ENCODE measurements around the gene CCRL2. TPM values are rescaled to one million over a fixed set of nuclear protein-coding genes. Genes with fewer than 3 reads are reported as not detected.

The CCRL2 gene
- total RNA-seq, 1 experiment from 2014 or later: 1.2 TPM

- peak overlapping the region; percentile 62 for H3K4me3 ChIP-seq
- peak overlapping the region; percentile 95 for H3K27ac ChIP-seq
- intact Hi-C loops (cut with micrococcal nuclease; ENCODE audit: unreplicated experiment): no loop called here
- peaks cover 53% of the 10 kb centered on the region for H3K79me2 ChIP-seq (ENCODE audit: low read depth)
- POLR2A ChIA-PET (ENCODE audit: unreplicated experiment): no interaction called here
- no peaks in the 10 kb centered on the region for H3K27me3 ChIP-seq (ENCODE audit: insufficient read depth, low read depth)
- no TSS peak for BruUV-seq (replicated peaks)
- CTCF ChIA-PET: no interaction called here
- TF ChIP-seq CTCF (conservative IDR thresholded peaks at IDR 0.05) (no peak), EZH2 (IDR thresholded peaks at IDR 0.05; ENCODE audit: low read depth) (no peak)
- peaks cover 21% of the 10 kb centered on the region for H3K36me3 ChIP-seq (ENCODE audit: low read depth)
- DNase-seq: peak in 1 of 2 experiments; percentile 83
- H3K9me2 ChIP-seq (ENCODE audit: insufficient read depth): no peaks in the 10 kb centered on the region
- H2AFZ ChIP-seq: no peak overlapping the region
- peak overlapping the region; percentile 95 for H3K4me2 ChIP-seq
- peaks cover 65% of the 10 kb centered on the region for H3F3A ChIP-seq (ENCODE audit: insufficient read depth, low read depth)
- peaks cover 85% of the 10 kb centered on the region for H3K4me1 ChIP-seq (replicated peaks; ENCODE audit: insufficient read depth)
- H3K9me3 ChIP-seq (ENCODE audit: insufficient read depth, low read depth): no peaks in the 10 kb centered on the region; the same call in 1 of the 2 replicates
- no peaks in the 10 kb centered on the region for H4K20me1 ChIP-seq (ENCODE audit: insufficient read depth)
Measured at GRCh38 chr3:46393011-46393410, 14.0 kb upstream of the CCRL2 start.

- DNase-seq: peak in 1 of 2 experiments; percentile 91
- Histone ChIP-seq H3K27ac (peak overlapping the region; percentile 95), H3F3A (ENCODE audit: insufficient read depth, low read depth) (peaks cover 57% of the 10 kb centered on the region), H2AFZ (no peak overlapping the region), H3K4me3 (no peak overlapping the region), H3K27me3 (ENCODE audit: insufficient read depth, low read depth) (no peaks in the 10 kb centered on the region), H3K79me2 (ENCODE audit: low read depth) (peaks cover 48% of the 10 kb centered on the region), H3K9me2 (ENCODE audit: insufficient read depth) (no peaks in the 10 kb centered on the region), H3K9me3 (ENCODE audit: insufficient read depth, low read depth) (no peaks in the 10 kb centered on the region), H4K20me1 (ENCODE audit: insufficient read depth) (no peaks in the 10 kb centered on the region), H3K4me2 (peak overlapping the region; percentile 71), H3K36me3 (ENCODE audit: low read depth) (peaks cover 13% of the 10 kb centered on the region), H3K4me1 (replicated peaks; ENCODE audit: insufficient read depth) (peaks cover 77% of the 10 kb centered on the region)
- ChIA-PET CTCF (no interaction called here), POLR2A (ENCODE audit: unreplicated experiment) (no interaction called here)
- intact Hi-C loops (cut with micrococcal nuclease; ENCODE audit: unreplicated experiment): no loop called here
- BruUV-seq (replicated peaks): no TSS peak
- TF ChIP-seq EZH2 (IDR thresholded peaks at IDR 0.05; ENCODE audit: low read depth): no peak
- TF ChIP-seq CTCF (conservative IDR thresholded peaks at IDR 0.05): no peak
Measured at GRCh38 chr3:46393554-46394434, 13.3 kb upstream of the CCRL2 start.

GRCh38 chr3:46395210-46395661, 11.8 kb upstream of the CCRL2 start:
- Histone ChIP-seq H3K4me1 (replicated peaks; ENCODE audit: insufficient read depth) (peaks cover 69% of the 10 kb centered on the region), H2AFZ (no peak overlapping the region), H3K27ac (peak overlapping the region; percentile 95), H3K36me3 (ENCODE audit: low read depth) (no peaks in the 10 kb centered on the region; the same call in 1 of the 2 replicates), H3K79me2 (ENCODE audit: low read depth) (peaks cover 38% of the 10 kb centered on the region), H3F3A (ENCODE audit: insufficient read depth, low read depth) (peaks cover 56% of the 10 kb centered on the region), H3K9me3 (ENCODE audit: insufficient read depth, low read depth) (no peaks in the 10 kb centered on the region), H3K27me3 (ENCODE audit: insufficient read depth, low read depth) (no peaks in the 10 kb centered on the region), H4K20me1 (ENCODE audit: insufficient read depth) (no peaks in the 10 kb centered on the region), H3K9me2 (ENCODE audit: insufficient read depth) (no peaks in the 10 kb centered on the region), H3K4me3 (0 out of 2 replicates have a peak overlapping the region, but pooled peaks have one; percentile 3), H3K4me2 (peak overlapping the region; percentile 71)
- BruUV-seq (replicated peaks): no TSS peak
- TF ChIP-seq EZH2 (IDR thresholded peaks at IDR 0.05; ENCODE audit: low read depth) (no peak), CTCF (conservative IDR thresholded peaks at IDR 0.05) (peak; percentile 27; the same call in 1 of the 2 replicates)
- intact Hi-C loops (cut with micrococcal nuclease; ENCODE audit: unreplicated experiment): no loop called here
- ChIA-PET POLR2A (ENCODE audit: unreplicated experiment) (no interaction called here), CTCF (no interaction called here)
- DNase-seq: peak in 1 of 2 experiments; percentile 69
